Aorta (tissue), 5 donors: ENCODE measurements around the gene ASCL2. TPM values are rescaled to one million over a fixed set of nuclear protein-coding genes. Genes with fewer than 3 reads are reported as not detected.
A peak's percentile ranks its signal among the peaks of the same experiment; 100 is the strongest.

Experiments
- ATAC-seq: fragments of 200-7000 bp; cut with Tn5 transposase; one replicate; pipeline ENCODE4 v1.9.1; 2022; ENCODE audit warnings: moderate library complexity; ENCODE audit not compliant: low FRiP score
- DNase-seq, 2 donors: peaks; one replicate each; pipeline ENCODE4 v3.0.0-alpha.2; 2020
- H3K27ac ChIP-seq, 2 donors: one replicate each; pipeline ENCODE4 v1.5.1; 2013; ENCODE audit warnings: low read length in 2 of 2, mild to moderate bottlenecking in 2 of 2, moderate library complexity in 2 of 2, control low read depth in 1 of 2, inconsistent platforms in 1 of 2, low read depth in 1 of 2
- H3K27me3 ChIP-seq, 2 donors: one replicate each; pipeline ENCODE4 v1.6.1; 2013; ENCODE audit warnings: control low read depth in 1 of 2, low read length in 1 of 2, mild to moderate bottlenecking in 1 of 2, moderate library complexity in 1 of 2; ENCODE audit not compliant: insufficient read depth in 2 of 2, control insufficient read depth in 1 of 2
- H3K36me3 ChIP-seq, 2 donors: one replicate each; pipeline ENCODE4 v1.6.1; 2013; ENCODE audit warnings: control low read depth in 1 of 2, low read length in 1 of 2, mild to moderate bottlenecking in 1 of 2; ENCODE audit not compliant: insufficient read depth in 2 of 2, control insufficient read depth in 1 of 2
- H3K4me1 ChIP-seq, 2 donors: one replicate each; pipeline ENCODE4 v1.6.1; 2013; ENCODE audit warnings: low read length in 2 of 2, control low read depth in 1 of 2, mild to moderate bottlenecking in 1 of 2, moderate library complexity in 1 of 2; ENCODE audit not compliant: insufficient read depth in 2 of 2, control insufficient read depth in 1 of 2
- H3K4me3 ChIP-seq, 2 donors: one replicate each; pipeline ENCODE4 v1.5.1; 2013; ENCODE audit warnings: low read length in 2 of 2, control low read depth in 1 of 2, mild to moderate bottlenecking in 1 of 2
- H3K9me3 ChIP-seq: one replicate; pipeline ENCODE4 v1.6.1; 2013; ENCODE audit warnings: mild to moderate bottlenecking, low read length; ENCODE audit not compliant: control insufficient read depth
- WGBS, 2 donors: extraction: QIAGEN DNeasy Blood & Tissue Kit; methylation state at CpG; one replicate each; pipeline ENCODE4 v1.1.7; 2013; 5-methylcytosine and 5-hydroxymethylcytosine counted together
- intact Hi-C, 2 donors: fragments of 100-400 bp; cut with DNase I; formaldehyde crosslinking; loops; one replicate each; pipeline versions ENCODE4 v1.14.2 to v1.15.0; 2022
- polyA plus RNA-seq, 2 donors: library from polyadenylated mRNA; stranded (reverse); fragments of 200-250 nt; gene quantifications; one replicate each; pipeline ENCODE4 v1.2.3, GENCODE V29; 2013
- total RNA-seq, 2 donors: library from RNA; stranded (reverse); fragmentation: NEBNext Ultra II Directional; extraction: Animal tissue kit (Norgen Biotek cat#: 25700); gene quantifications; one replicate each; pipeline ENCODE4 v1.2.1, GENCODE V29; 2021
- donor health status: healthy with polysubstance abuse.
- donor health status: Bipolar disorder and iron deficiency.
- donor health status: DM: no; HTN: no; CAD: no.
- donor health status: DM: no; HTN: no; CAD: no.
- donor health status: DM: yes; HTN: yes; CAD: no.

ASCL2 gene
- total and polyA plus RNA-seq, 4 donors: 0.62 to 1.4 TPM; not detected in 2

DNA sequence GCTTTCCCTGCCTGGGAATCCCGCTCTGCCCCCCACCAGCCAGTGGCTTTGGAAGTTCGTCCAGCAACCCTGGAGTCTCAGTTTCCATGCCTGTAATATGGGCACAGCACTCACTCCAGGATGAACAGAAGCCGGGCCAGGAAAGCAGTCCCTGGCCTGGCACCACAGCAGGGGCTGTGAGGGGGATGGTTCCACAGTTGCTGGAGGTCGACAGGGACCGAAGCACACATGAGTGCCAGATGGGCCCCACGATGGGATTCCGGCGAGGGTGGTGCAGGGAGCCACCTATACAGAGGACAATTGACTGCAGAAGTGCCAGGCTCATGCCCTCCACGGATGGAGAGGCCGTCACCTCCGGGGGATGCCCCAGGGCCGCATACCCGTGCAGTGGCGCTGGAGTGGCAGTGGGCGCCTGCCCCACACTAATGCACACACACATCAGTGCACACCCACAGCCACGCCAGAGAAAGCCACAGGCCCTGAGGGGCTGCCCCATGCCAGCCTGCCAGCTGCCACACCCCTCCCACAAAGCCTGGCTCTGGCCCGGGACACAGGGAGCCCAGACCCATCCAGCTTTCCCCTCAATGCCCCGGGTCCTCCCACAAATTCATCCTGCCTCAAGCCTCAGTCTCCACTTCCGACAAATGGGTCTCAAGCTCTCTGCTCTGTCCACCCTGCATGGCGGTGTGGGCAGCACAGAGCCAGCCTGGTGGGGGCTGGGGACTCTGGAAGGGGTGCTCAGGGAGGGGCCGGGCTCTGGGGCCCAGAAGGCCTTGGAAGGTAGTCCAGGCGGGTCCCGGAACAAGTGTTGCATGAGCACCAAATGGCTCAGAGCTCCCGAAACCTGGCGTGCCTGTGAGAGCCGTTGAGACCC is 9.7 kb downstream of the ASCL2 start:
- Histone ChIP-seq H3K9me3 (no peaks in the 10 kb centered on the region), H3K27me3 (no peaks in the 10 kb centered on the region), H3K4me3 (no peak overlapping the region), H3K27ac (no peak overlapping the region), H3K4me1 (no peaks in the 10 kb centered on the region), H3K36me3 (no peaks in the 10 kb centered on the region)
- ATAC-seq: no peak
- 83 to 84% methylated on average over 24 to 26 of the region's 26 CpGs for WGBS, 2 donors
- intact Hi-C loops: no loop called here
- DNase-seq: peak in 1 of 2 donors; percentile 41

DNA sequence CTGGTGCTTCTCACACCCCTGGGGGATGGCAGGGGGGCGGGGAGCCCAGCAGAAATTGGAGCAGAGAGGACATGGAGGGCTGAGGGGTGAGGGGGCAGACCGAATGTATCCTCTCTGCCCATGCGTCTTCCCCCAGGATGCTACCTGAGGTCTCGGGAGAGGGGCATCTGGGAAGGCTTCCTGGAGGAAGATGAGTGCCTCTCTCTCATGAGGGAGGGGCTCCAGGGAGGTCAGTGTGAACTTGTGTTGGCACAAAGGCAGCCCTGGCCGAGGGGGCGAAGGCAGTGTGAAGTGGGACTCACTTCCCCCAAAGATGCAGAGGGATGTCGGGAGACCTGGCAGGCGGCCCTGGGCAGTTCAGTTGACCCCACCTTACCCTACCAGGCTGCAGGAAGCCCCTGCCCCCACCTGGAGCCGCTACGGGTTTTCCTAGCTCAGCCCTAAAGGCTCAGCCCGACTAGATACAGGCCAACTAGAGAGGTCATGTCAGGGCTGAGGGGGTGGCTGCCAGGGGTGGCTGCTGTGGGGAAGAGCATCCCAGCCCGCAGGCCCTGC is 10.4 kb downstream of the ASCL2 start:
- H3K36me3 ChIP-seq: no peaks in the 10 kb centered on the region
- DNase-seq: peak; percentile 32 to 69
- H3K9me3 ChIP-seq: no peaks in the 10 kb centered on the region
- H3K27ac ChIP-seq: no peak overlapping the region
- intact Hi-C loops: no loop called here
- no peaks in the 10 kb centered on the region for H3K4me1 ChIP-seq
- WGBS, 2 donors: 66 to 72% methylated on average over 12 of the region's 12 CpGs
- H3K4me3 ChIP-seq: no peak overlapping the region
- no peaks in the 10 kb centered on the region for H3K27me3 ChIP-seq
- ATAC-seq: no peak

GRCh38 chr11:2259466-2259830 is 10.9 kb downstream of the ASCL2 start:
- H3K4me3 ChIP-seq: no peak overlapping the region
- H3K27me3 ChIP-seq: no peaks in the 10 kb centered on the region
- H3K27ac ChIP-seq: no peak overlapping the region
- H3K36me3 ChIP-seq: no peaks in the 10 kb centered on the region
- peak in 1 of 2 donors; percentile 66 for DNase-seq
- ATAC-seq: no peak
- intact Hi-C loops: no loop called here
- H3K9me3 ChIP-seq: no peaks in the 10 kb centered on the region
- H3K4me1 ChIP-seq: no peaks in the 10 kb centered on the region
- WGBS, 2 donors: 86% methylated on average over 7 to 8 of the region's 8 CpGs

- Histone ChIP-seq H3K27ac (no peak overlapping the region), H3K4me1 (no peaks in the 10 kb centered on the region), H3K9me3 (no peaks in the 10 kb centered on the region), H3K4me3 (no peak overlapping the region), H3K27me3 (no peaks in the 10 kb centered on the region), H3K36me3 (no peaks in the 10 kb centered on the region)
- DNase-seq: peak; percentile 28 to 69
- intact Hi-C loops: no loop called here
- no peak for ATAC-seq
- 90% methylated on average over 29 of the region's 29 CpGs for WGBS, 2 donors
These were observed 11.6 kb downstream of the ASCL2 start for GRCh38 chr11:2258501-2259465.

GRCh38 chr11:2256951-2257700 is 13.3 kb downstream of the ASCL2 start:
- H3K4me3 ChIP-seq: no peak overlapping the region
- no peak overlapping the region for H3K27ac ChIP-seq
- no peaks in the 10 kb centered on the region for H3K27me3 ChIP-seq
- no peaks in the 10 kb centered on the region for H3K4me1 ChIP-seq
- no peaks in the 10 kb centered on the region for H3K9me3 ChIP-seq
- ATAC-seq: no peak
- intact Hi-C loops: no loop called here
- DNase-seq: peak; percentile 40 to 69
- H3K36me3 ChIP-seq: no peaks in the 10 kb centered on the region
- WGBS, 2 donors: 86 to 94% methylated on average over 24 to 31 of the region's 31 CpGs

DNA sequence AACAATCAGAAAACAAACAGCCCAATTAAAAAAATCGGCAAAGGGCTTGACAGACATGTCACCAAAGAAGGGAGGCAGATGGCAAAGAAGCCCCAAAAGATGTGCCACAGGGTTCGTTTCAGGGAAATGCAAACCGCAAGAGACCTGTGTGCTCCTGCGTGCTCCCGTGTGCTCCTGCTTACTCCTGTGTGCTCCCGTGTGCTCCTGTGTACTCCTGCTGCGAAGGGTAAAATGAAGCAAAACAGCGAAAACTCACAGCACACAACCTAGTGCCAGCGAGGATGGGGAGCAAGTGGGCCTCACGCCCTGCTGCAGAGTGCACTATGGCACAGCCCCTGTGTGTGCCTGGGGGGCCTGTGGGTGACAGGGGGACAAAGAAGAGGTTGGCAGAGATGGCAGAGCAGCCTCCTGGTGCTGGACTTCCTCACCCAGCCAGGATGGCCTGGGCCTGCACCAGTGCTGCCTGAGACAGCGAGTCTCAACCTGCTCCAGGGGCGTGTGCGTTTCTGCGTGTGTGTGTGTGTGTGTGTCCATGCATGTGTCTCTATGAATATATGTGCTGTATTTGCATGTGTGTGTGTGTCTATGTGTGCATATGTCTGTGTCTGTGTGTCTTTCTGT is 14.0 kb downstream of the ASCL2 start:
- intact Hi-C loops: no loop called here
- DNase-seq (peak in 1 of 2 donors; percentile 57), ATAC-seq (no peak)
- Histone ChIP-seq H3K9me3 (no peaks in the 10 kb centered on the region), H3K27ac (no peak overlapping the region), H3K4me1 (no peaks in the 10 kb centered on the region), H3K36me3 (no peaks in the 10 kb centered on the region), H3K27me3 (no peaks in the 10 kb centered on the region), H3K4me3 (no peak overlapping the region)
- 82 to 86% methylated on average over 14 of the region's 14 CpGs for WGBS, 2 donors

DNA sequence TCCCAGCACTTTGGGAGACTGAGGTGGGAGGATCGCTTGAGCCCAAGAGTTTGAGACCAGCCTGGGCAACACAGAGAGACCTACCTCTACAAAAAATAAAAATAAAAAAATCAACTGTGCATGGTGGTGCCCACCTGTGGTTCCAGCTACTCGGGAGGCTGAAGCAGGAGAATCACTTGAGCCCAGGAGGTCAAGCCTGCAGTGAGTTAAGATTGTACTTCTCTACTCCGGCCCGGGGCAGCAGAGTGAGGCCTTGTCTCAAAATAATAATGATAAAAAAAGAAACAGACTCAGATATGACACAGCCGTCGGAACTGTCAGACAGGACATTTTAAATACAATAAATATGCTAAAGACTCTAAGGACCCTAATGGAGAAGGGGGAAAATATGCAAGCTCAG is 18.4 kb downstream of the ASCL2 start:
- H3K36me3 ChIP-seq: no peaks in the 10 kb centered on the region
- H3K27ac ChIP-seq: no peak overlapping the region
- DNase-seq: peak in 1 of 2 donors; percentile 14
- ATAC-seq: no peak
- H3K4me3 ChIP-seq: no peak overlapping the region
- no peaks in the 10 kb centered on the region for H3K4me1 ChIP-seq
- H3K9me3 ChIP-seq: no peaks in the 10 kb centered on the region
- H3K27me3 ChIP-seq: no peaks in the 10 kb centered on the region
- 76 to 79% methylated on average over 6 of the region's 6 CpGs for WGBS, 2 donors
- intact Hi-C loops: no loop called here

DNA sequence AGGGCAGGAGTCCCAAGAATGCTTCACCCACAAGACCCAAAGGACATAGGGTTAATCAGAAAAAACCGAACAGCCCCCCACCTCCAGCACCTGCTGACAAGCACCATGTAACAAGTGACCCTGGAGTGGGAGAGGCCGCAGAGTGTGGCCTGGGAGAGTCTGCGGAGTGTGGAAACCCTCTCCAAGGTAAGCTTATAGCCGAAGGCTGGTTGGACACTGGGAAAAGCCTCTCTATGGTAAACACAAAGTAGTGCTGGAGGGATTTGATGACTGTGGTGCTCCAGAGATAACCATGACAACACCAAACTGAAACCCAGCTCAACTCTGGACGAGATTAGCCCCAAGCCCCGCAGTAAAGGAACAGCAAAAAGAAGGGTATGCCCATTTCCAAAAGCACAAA is 19.2 kb downstream of the ASCL2 start:
- intact Hi-C loops: no loop called here
- H3K36me3 ChIP-seq: no peaks in the 10 kb centered on the region
- DNase-seq (no peak), ATAC-seq (no peak)
- no peaks in the 10 kb centered on the region for H3K4me1 ChIP-seq
- H3K27ac ChIP-seq: no peak overlapping the region
- WGBS, 2 donors: 93 to 96% methylated on average over 6 of the region's 6 CpGs
- H3K9me3 ChIP-seq: no peaks in the 10 kb centered on the region
- no peak overlapping the region for H3K4me3 ChIP-seq
- H3K27me3 ChIP-seq: no peaks in the 10 kb centered on the region
